GM18873 (cell line): ENCODE data around the gene UBE3C.

Source experiments
- ATAC-seq: cut with Tn5 transposase; IDR thresholded peaks from one replicate; pipeline ENCODE4 v1.9.1; 2021; ENCODE audit warnings: mild to moderate bottlenecking, moderate library complexity, moderate number of reproducible peaks; ENCODE audit not compliant: unreplicated experiment, low FRiP score

UBE3C gene

DNA sequence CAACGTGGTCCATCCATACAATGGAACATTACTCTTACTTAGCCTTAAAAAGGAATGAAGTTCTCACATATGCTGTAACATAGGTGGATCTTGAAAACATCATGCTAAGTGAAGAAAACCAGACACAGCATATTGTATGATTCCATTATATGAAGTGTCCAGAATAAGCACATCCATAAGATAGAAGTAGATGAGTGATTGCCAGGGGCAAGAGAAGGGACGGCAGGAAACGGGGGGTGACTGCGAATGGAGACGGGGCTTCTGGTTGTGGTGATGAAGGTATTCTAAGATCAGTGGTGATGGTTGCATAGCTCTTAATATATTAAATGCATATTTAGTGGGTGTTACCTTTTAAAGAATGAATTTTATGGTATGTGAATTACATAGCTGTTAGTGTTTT, 29.8 kb downstream of the UBE3C start:
- no peak for ATAC-seq

DNA sequence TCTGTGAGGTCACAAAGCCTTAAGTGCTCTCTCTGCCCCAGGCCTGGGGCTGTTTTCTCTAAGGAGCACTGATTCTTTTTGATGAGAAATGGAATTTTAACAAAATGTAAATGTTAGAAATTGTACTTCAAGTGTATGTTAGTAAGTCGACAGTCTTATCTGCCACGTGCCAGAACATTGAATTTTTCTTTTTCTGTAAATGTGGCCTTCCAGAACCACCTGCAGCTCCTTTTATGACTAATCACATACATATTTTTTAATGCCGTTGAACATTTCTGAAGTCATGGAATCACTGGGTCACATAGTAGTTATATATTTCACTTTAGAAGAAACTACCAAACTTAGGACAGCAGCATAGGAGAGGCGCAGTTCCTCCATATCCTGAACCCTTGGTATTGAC, 38.0 kb downstream of the UBE3C start:
- ATAC-seq: no peak

DNA sequence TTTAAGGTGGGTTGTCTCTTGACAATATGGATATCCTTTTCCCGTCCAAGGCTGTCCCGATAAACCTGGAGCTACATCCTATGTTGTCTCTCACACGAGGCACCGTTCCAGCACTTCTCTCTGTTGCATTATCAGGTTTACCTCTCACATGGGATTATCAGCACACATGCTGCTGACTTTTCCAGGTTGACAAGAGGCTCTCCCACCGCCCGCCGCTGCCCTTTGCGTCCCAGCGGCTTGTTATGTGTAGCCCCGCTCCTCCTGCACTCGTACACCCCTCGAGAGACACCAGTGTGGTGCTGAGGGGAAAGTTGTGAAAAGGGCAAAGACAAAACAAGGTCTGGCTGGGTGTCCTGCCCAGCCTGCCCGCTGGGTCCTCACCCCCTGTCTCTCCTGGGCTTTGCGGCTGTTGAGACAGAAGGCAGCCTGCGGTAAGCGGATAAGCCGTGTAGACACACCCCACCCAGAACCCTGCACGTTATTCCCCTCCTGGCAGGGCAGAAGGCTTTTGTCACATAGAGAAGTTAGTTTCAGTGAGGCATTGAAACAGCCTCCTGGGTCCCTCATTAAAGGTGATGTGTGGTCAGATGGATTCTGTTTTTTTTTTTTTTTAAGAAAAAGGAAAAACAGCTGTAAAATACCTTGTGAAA, 38.7 kb downstream of the UBE3C start:
- ATAC-seq: no peak

DNA sequence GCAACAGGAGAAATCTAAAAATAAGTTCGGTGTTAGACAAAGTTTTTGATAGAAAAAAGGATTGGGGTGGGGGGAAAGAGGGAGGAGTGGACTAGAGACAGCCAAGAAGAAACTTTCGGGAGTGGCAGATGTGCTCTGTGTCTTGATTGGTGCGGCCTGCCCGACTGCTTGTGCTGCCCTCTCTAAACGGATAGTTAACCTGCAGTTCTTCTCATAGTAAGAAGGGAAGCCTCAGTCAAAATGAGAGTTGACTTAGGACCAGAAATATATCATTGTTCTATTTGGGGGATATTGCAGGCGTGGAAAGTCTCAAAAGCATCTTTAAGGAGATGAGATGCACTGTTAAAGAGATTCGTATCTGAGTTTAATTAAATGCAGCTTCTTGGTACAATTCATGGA, 39.3 kb downstream of the UBE3C start:
- no peak for ATAC-seq

DNA sequence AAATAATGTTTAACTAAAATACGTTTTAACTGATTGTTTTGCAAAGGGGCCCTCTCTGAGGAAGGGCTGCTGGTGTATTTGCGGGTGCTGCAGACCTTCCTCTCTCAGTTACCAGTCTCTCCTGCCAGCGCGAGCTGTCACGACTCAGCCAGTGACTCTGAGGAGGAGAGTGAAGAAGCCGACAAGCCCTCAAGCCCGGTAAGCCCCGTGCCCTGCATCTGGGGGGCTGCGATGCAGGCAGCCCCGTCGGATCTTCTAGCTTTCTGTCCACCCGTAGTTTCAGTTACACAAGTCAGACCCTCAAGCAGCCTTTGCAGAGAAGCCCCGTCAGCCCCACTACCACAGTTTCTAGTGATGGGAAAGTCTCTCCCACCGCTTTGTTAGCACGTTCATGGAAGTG, 45.1 kb downstream of the UBE3C start:
- no peak for ATAC-seq

DNA sequence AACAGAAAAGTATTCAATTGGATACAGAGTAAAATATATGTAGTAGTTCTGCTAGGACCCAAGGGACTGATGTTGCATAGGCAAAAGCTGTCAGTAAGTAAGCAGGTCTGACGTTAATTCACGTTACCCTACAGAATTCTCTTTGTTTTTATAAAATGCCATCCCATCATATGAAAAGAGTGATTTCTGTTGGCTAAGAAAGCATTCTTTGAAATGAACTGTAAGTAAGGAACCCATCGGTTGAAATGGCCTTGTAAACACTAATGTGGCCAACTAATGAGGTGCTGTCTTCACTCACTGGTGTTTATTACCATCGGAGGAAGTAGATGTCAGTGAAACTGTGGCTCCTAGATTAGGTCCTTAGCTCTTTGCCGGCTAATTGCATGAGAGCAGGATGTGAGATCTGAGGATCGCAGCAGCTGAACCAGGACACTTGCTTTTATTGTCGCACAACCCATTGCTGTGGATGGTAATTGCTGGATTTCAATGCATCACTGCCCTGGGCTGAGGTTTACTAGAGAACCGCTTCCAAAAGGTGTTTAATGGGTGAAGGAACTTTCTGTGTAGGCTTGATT, 49.5 kb downstream of the UBE3C start:
- no peak for ATAC-seq

DNA sequence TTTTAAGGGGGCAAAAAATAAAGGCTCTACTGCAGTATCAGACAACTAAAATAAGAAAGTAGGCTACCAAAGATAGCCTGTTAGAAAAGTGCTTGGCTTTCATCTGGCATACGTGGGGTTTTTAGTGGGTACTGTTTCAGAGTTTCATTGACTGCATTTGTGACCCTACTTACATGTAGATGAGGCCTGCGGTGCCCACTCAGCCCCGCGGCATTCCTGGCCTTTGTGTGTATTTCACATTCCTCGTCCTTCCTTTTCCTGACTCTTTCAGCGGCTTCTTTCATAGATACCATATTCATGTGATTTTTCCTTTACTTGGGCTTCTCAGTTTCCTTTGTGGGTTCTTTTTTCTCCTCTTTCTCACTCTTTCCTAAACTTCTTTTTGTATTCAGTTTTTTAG, 50.7 kb downstream of the UBE3C start:
- ATAC-seq: no peak

DNA sequence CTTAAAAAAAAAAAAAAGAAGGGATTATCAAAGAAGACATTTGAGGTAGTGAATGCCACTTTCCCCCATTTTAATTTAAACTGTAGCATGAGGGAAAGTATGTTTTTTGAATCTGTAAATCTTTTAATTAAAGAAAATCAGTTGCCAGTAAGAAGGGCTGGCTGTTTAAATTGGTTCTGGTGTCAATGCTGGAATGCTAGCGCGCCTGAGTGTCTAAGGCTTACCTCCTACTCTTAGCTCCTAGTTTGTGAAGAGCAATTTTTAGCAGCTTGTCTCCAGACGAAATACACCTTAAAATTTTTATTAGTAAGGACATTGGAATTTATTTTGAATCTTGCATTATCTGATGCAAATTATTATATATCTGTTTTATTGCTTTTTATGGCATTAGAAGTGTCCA, 54.1 kb downstream of the UBE3C start:
- no peak for ATAC-seq

DNA sequence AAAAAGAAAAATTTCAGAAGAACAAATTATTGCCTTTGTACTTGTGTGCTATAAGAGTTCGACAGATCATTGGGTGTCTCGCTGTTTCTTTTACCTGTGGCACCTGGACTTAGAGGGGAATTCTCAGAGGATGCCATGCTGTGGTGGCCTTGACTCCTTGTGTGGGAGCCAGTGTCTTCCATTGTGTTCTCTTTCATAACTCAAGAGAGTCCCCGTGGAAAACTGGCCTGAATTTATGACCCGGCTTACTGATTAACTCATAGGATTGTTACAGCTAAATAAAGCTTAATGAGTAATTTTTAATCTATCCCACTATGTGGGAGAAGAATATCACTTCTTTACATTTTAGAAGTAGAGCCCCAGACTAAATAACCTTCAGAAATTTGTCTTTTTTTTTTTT, 54.5 kb downstream of the UBE3C start:
- no peak for ATAC-seq

DNA sequence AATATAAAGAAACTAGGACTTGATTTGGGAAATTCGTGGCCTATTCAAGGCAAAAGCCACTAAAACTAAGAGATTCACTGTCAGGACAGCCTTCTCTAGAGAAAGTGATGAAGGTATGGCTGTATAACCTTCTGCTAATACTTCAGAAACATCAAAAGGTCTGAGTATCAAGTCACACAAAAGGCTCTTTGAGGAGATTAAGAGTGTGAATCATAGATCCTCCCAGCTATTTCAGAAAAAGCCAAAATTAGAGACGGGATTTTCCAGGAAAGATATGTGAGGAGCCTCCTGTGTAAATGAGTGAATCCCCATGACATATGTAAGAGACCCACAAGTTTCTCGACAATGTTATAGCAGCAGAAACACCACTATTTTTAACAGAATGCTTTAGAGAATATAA, 56.2 kb downstream of the UBE3C start:
- no peak for ATAC-seq

DNA sequence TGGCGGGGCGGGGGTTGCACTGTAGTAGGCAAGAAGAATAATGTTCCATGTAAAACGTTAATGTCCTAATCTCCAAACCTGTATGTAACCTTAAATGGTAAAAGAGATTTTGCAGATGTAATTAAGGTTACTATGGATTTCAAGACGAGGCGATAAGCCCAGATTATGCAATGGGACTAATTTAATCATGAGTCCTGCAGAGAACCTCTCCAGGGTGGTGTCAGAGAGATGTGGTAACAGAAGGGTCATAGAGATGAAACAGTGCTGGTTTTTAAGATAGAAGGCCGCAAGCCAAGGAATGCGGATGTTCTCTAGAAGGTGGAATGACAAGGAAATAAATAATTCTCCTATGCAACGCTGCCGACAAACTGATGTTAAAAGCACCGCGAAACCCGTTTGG, 57.1 kb downstream of the UBE3C start:
- no peak for ATAC-seq

DNA sequence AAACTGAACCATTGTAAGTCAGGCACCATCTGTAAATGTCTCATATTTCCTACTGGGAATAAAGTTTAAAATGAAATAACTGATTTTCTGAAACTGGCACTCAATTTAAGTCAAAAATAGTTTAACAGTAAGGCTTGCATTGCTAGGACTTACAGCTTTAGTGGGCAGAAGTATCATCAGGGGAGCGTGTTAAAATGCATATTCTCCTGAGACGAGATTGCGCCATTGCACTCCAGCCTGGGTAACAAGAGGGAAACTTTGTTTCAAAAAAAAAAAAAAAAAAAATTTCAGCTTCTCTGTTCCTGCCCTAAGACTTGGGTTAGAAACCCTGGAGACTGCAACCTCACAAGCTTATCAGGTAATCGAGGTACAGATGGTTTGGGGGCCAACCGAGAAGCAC, 65.4 kb downstream of the UBE3C start:
- no peak for ATAC-seq

DNA sequence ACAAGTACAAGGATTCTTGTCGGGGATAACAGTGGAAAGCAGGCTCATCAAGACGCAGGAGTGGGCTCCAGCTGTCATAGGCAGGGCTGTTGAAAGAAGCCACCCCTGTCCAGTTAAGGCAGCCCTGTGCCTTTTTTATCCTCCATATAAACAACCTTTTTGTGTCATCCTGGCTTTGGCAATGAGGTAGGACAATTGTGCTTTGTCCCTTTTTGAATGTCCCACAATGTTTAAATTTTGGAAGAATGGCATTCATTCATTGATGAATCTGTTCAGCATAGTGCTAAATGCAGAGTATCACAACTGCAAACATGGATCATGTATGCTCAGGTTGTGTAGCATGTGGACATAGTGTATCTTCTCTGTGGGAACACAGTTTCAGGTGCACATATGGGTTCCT, 66.7 kb downstream of the UBE3C start:
- ATAC-seq: no peak

DNA sequence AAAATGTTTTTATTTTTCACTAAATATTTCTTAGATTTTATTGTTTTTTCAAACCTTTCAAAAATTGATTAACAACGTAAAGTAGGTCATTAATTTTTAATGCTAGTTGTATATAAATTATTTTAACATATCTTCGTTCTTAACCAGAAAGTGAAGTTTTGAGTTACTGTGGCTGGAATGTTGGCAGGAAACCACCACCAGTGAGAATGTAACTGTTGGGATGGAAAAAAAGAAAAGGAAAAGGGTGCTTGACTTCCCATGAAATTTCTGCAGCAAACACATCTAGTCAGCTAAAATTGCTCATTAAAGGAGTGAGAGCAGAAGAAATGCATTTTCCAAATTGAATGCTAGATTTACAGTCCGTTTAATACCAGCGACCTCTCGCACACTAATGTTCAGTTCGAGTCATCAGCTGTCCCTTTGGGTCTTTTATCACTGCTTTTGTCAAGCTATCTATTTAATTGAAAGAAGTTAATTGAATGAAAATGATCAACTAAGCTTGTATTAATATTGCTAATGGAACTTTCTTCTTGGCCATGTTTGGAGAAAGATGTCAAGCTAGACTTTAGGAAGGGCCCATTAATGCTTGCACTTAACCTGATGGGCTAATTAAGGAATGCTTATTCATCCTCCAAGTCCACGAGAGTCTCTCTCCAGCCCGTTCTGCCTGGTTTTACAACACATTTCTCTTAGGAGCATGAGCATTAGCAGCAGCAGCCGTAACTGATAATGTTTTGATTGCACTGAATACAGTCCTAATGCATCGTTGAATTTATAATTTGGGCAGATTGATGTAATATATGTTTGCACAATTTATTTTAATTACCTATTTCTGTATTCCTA, 70.1 kb downstream of the UBE3C start:
- ATAC-seq: no peak

DNA sequence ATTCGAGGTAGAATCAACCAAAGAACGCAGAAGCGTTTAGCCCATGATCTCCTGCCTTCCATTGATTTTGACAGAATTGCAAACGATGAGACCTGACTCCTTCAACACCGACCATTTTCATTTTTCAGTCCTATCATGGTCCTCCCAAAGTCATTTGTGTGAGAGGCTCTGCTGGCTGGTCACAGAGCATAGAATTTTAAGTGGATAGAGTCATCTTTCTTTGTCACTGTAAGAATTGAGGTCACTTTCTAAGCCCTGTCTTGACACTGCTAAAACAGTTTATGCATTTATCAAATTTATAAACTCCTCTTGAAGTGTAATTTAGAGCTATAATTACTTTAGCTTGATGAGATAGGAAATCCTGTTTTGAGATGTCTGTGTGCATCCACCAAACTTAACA, 72.0 kb downstream of the UBE3C start:
- no peak for ATAC-seq

DNA sequence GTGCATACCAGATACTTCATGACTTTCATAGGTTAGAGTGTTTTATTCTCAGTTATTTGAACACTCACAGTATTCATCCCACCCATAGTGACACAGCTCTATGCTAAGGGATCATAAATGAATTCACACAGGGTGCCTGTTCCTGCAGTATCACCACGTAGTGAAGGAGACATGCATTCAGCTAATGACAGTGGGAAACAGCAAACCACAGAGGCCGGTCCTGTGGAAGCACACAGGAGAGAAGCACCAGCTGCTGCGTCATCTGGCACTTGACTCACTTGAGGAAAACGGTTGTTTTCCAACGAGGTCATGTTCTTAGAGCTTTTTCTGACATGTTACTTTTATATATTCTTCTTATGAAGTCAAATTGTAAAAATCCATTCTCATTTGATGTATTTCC, 73.0 kb downstream of the UBE3C start:
- no peak for ATAC-seq

DNA sequence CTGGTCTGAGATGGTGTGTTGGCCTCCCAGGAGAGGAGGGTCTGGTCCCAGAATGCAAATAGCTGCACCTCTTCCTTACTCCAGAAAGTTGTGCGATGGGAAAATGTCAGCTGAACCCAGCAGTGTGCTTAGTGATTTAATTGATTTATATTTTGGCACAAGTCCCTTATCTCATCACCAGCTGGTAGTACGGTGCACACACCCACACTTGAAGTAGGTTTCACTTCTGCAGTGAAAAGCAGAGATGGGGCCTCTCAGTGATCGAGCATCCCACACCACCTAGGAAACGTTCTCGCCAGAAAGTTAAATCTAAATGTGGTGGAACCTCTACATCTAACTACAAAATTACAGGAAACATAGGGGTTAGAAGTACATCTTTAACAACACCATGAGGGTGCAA, 80.4 kb downstream of the UBE3C start:
- ATAC-seq: no peak

DNA sequence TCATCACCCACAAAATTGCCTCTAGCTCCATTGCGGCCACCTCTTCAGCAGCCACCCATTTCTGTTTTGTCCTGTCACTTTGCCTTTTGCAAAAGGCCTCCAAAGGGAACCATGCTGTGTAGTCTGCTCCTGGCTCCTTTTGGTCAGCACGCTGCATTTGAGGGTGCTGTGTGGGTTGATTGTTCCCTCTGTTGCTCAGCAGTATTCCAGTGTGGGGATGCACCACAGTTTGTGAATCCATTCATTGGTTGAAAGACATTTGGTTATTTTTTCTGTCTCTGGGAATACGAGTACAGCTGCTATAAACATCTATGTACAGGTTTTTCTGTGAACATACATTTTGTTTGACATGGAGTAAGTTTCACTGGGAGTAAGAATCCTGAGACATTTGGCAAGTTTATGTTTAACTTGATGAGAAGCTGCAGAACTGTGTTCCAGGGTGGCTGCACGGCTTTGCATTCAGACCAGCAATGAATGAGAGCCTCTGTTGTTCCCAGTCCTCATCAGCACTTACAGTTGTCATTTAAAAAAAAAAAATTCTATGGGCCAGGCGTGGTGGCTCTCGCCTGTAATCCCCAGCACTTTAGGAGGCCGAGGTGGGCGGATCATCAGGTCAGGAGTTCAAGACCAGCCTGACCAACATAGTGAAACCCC, 82.3 kb downstream of the UBE3C start:
- ATAC-seq: no peak

DNA sequence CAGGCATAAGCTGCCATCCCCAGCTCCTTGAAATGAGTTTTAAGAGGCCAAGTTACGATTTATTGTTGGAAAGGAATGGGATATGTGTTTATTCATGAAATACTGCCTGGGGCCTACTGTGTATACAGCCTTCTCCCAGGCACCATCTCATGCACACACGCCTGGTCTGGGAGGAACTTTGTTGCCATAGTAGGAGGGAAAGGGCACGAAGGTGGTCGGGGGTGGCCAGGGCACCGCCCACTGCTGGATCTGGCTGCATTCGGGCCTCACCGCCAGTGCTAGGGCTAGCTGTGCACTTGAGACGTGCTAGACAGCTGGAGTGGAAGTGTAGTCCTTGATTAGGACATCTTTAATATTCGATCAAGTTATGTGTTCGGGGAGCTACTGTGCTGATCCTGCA, 84.0 kb downstream of the UBE3C start:
- ATAC-seq: no peak

DNA sequence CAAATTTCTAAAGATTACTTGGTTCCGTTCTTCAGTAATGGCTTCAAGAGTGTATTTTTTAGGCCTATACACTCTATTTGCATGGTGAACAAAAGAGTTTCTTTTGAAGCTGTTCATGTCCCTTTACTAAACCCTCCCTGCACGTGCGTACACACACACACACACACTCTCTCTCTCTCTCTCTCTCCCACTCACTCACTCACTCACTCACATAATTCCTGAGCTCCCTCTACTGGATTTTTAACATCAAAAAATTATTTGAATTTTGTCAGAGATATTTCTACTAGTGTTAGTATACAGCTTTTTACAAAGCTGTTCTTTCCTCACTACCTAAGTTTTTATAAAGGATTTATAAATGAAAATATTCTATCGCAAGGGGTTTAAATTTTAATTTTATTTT, 85.9 kb downstream of the UBE3C start:
- no peak for ATAC-seq

DNA sequence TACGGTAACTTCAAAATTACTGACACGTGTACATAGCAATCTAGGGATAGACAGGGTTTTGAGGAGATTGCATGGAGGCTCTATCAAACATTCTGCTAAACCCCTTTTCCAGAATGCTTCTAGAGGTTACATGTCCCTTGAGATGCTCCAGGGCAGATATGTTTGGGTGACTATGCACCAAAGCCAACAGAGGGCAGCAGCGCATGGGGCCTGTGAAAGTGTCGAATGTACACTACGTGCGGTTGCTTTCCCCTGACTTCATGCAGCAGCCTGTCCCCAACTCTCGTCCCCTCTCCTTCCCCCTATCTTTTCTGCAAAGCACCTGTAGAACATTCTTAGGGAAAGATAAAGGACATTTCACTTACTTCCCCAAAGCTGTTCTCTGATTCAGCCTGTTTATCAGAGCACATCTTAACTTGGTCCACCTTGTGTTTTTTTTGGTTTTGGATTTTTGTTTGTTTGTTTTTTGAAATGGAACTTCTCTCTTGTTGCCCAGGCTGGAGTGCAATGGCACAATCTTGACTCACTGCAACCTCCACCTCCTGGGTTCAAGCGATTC, 90.2 kb downstream of the UBE3C start:
- no peak for ATAC-seq
